HG03575 (cell line): ENCODE data around the gene IFNGR2.
"Not testable (repeated sequence)": the region's sequence is repeated elsewhere in the genome, so short reads cannot be mapped to it uniquely, and the experiment has no call there.

ENCODE experiments used
- ATAC-seq: cut with Tn5 transposase; IDR thresholded peaks from one replicate; pipeline ENCODE4 v1.9.1; 2021; ENCODE audit not compliant: unreplicated experiment, insufficient number of reproducible peaks, low FRiP score; ENCODE audit errors: extremely low read depth

The IFNGR2 gene

DNA sequence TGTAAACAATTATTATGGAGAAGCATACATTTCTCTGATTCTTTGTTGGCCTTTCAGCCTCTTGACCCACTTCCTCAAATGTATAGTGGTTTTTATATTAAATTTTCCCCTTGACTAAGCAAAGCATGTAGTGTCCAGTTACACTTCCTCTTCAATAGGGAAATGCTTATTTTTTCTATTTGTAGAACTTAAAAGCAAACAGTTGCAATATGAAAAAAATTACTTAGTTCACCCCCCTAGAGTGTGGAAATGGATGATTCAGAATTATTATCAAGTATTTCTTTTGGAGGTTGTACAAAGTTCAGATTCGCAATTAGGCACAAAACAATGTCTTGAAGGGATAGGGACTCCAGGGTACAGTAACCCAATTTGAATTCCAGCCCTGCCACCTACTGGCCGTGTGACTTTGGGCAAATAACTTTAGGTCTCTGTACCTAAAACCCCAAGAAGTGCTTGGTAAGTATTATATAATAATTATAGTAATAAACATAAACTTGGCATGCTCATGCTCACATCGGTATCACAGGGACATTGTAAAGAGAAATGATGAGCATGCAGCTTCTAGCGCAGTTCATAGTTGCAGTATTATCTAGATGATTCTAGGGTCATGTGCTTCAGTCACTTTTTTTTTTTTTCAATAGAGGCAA, 28.6 kb upstream of the IFNGR2 start:
- no peak for ATAC-seq

DNA sequence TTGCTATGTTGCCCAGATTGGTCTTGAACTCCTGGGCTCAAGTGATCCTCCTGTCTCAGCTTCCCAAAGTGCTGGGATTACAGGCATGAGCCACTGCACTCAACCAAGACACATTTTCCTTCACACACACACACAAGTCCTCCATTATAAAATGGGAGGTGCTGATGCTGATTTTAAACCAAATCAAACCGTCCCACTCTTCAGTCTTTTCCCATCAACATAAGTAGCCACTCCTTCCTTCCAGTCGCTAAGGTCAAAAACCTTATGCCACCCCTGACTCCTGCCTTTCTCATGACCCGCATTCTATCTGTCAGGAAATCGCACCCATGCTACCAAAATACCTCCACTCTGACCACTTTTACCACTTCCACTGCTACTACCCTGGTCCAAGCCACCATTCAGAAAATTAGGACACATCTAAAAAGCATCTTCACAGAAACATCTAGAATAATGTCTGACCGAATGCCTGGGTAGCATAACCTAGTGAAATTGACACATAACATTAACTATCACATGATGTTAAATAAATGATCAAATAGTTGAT, 28.0 kb upstream of the IFNGR2 start:
- ATAC-seq, result no peak

DNA sequence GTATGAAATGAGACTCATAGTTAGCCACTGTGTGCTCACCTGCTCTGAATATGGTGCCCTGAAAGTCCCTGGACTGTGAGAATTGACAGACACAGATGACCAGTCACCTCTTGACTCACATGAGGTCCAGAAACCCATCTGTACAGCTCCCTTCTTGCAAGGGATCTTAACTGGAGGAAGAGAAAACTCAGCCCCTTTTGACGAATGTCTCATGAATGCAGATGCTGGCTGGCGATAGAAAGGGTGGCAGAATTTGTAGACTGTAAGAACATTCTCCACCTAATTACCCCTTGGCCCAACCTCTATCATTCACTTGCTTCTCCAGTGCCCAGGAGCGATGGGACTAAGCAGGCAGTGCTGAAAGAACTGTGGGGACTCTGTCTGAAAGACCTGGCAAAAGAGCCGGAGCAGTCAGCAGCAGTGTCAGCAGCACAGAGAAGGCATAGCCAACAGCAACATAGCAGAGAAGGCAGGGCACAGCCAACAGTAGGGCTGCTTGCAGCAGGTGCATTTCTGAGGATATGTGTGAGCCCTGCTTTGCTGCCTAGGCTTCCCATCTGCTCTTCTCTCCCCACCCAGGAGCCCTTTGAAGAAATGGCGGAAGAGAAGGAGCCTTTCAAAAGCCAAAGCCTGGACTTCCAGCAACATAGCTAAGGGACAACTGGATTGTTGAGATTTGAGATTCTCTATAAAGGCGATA, 25.8 kb upstream of the IFNGR2 start:
- ATAC-seq, result no peak

DNA sequence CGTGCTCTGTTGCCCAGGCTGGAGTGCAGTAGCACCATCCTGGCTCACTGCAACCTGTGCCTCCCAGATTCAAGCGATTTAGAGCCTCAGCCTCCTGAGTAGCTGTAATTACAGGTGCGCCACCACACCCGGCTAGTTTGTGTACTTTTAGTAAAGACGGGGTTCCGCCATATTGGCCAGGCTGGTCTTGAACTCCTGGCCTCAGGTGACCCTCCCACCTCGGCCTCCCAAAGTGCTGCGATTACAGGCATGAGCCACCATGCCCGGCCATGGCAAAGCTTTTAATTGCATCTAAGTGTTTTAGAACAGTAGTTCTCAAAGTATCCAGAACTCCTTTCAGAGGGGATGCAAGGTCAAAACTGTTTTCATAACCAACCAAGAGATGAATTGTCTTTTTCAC, 25.1 kb upstream of the IFNGR2 start:
- ATAC-seq, result no peak

DNA sequence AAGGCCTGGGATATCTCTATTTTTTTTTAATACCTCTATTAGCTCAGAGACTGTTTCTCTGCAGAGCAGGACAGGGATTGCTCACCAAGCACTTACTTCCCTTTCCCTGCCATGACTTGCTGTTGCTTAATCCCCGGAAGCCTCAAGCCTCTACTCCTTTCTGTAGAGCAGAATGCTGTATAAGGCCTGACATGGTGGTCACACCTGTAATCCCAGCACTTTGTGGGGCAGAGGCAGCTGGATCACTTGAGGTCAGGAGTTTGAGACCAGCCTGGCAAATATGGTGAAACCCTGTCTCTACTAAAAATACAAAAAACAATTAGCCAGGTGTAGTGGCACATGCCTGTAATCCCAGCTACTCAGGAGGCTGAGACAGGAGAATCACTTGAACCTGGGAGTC, 23.3 kb upstream of the IFNGR2 start:
- not testable (repeated sequence) for ATAC-seq

DNA sequence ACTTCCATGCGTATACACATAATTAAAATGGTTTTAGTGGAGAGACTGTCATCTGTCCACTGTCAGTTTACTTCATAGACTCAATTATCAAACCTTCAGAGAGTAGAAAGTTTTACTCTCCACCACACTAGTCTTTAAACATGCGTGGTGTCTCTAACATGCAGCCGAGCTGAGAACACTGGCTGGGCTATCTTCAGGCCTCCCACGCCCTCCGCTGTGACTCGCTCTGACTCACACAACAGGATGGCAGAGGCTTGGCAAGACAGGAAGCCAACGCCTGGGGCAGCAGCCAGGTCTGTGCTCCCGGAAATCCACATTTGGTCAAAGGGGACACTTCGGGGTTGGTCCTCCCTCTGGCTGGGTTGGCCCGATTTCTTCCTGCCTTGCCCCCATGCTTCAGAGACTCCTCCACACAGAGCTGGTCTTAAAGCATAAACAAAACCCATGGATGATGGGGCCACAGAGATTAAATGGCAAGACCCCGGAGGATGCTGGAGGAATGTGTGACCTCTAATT, 22.7 kb upstream of the IFNGR2 start:
- ATAC-seq, result no peak

DNA sequence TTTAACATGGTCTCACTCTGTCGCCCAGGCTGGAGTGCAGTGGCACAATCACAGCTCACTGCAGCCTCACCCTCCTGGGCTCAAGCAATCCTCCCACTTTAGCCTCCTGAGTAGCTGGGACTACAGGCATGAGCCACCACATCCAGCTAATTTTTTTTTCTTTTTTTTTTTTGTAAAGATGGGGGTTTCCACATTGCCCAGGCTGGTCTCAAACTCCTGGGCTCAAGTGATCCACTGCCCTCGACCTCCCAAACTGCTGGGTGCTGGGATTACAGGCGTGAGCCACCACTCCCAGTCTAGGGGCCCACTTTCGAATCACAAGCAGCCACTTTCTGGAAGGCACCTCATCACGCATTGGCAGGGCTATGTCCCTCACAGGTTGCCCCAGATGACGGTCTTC, 21.8 kb upstream of the IFNGR2 start:
- ATAC-seq, result not testable (repeated sequence)

DNA sequence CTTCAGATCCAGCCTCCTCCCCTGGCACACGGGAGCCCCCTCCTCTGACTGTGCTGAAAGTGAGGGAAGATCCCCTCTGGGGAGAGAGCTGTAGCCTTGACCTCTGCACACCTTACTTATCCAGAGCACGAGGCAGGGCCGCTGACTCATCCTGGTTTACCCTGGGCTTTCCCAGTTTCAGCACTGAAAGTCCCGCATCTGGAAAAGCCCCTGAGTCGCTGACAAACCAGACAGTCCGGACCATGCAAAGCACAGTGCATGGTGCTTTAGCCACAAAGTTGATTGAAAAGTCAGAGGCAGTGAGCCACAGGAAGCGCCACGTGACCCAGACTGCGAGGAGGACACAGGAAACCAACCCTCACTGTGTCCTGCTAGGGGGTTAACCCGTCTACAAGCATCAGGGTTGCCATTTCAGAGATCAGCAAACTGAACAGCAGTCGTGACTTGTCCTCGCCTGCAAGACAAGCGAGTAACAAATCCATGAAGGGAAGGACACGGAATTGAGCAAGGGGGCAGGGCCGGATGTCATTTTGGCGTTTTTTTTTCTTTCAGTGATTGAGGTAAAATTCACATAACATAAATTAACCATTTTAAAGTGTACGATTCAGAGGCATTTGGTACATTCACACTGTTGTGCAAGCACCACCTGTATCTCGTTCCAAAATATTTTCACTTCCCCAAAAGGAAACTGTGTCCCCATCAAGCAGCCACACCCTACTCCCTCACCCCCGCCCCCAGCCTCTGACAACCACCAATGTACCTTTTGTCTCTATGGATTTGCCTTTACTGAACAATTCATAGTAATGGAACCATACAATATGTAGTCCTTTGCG, 19.9 kb upstream of the IFNGR2 start:
- ATAC-seq, result peak; percentile 42

DNA sequence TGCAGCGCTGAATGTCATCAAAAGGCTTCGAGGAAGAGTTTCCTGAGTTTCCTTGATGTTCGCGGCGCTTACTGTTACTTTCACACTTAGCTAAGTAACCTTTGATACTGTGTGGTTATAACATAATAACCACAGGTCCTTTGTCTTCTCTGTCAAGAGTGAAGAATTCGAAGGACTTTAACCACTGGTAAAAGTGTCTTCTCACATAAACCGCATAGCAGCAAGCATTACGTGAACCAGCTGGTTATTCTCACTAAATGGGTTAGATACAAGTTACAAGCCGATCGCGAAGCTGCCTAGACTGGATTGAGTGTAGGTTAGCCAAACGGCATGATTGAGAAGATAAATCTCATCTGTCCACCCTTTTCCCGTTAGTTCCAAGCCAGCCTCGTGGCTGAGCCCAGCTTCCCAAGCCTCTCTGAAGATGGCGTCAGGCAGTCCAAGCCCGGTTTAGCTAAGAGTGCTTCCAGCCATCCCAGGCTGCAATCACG, 18.3 kb upstream of the IFNGR2 start:
- no peak for ATAC-seq

DNA sequence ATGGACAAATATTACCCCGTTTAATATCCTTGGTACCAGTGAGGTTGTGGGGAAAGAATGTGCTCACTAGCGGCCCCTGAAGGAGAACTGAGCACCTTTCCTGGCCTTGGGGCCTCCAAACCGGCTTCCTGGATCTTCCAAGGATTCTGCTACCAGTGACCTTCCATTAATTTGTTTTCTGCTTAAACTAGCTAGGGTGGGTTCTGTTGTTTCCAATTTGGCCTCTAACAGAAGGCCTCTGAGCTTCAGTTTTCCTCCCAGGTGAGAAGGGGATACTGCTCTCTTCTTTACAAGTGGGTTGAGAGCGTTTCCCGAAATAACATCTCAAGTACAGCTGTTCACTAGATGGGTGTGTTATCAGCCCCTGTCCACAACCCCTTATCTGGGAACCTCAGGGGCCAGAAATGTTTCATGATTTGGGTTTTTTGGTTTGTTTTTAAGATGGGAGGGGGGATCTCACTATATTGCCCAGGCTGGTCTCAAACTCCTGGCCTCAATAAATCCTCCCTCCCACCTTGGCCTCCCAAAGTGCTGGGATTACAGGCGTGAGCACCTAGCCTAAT, 16.9 kb upstream of the IFNGR2 start:
- no peak for ATAC-seq

DNA sequence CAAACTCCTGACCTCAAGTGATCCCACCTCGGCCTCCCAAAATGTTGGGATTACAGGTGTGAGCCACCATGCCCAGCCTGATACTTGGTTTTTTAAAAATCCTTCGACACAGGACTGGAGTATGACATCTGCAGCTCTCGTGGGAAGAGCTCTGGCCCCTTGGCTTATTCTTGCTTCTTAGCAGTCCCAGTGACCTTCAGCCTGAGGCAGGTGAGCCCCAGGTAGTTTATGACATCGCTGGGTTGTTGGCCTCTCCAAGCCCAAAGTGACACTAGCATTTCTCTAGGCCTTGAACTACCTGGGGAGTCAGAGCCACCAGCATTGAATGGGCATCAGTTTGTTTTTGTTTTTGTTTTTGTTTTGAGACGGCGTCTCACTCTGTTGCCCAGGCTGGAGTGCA, 15.9 kb upstream of the IFNGR2 start:
- ATAC-seq, result no peak

DNA sequence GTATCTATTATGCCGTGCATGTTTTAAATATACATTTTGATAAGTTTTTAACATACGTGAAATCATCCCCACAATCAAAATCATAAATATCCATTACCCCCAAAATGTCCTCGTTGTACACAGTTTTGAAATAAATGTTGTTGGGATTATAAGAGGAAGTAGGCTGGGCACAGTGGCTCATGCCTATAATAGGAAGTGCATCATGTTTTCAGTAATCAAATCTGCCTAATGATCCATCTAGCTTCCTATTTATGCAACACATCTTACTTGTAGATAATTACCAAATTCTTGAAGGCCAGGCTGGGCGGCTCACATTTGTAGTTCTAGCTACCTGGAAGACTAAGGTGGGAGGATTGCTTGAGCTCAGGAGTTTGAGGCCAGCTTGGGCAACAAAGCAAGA, 15.0 kb upstream of the IFNGR2 start:
- ATAC-seq, result no peak

DNA sequence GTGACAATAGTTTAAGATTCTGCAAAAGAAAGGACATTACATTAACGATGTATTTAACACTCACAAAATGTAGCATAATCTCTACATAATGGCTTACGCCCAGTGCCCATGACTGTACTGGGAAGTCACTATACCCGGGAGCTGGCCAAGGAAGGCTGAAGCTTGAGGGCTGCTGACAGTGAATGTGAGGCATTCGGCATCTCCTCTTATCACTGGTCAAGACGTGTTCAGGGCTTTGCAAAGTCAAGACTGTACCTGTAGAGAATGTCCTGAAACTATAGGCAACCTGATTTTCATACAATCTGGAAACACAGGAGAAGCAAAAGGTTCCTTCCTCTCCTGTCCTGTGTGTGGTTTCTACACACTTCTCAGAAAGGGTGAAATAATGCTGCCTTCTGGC, 12.7 kb upstream of the IFNGR2 start:
- no peak for ATAC-seq

DNA sequence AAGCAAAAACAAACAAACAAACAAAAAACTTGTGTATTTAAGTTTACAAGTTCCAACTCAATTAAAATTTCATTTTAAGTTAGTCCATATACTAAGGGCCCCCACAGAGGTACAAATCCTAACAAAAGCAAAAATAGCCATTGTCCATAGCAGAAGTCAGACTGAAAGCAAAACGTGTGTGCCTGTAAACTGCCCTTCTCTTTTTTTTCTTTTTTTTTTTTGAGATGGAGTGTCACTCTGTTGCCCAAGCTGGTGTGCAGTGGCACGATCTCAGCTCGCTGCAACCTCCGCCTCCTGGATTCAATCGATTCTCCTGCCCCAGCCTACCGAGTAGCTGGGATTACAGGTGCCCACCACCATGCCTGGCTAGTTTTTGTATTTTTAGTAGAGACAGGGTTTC, 11.6 kb upstream of the IFNGR2 start:
- no peak for ATAC-seq

DNA sequence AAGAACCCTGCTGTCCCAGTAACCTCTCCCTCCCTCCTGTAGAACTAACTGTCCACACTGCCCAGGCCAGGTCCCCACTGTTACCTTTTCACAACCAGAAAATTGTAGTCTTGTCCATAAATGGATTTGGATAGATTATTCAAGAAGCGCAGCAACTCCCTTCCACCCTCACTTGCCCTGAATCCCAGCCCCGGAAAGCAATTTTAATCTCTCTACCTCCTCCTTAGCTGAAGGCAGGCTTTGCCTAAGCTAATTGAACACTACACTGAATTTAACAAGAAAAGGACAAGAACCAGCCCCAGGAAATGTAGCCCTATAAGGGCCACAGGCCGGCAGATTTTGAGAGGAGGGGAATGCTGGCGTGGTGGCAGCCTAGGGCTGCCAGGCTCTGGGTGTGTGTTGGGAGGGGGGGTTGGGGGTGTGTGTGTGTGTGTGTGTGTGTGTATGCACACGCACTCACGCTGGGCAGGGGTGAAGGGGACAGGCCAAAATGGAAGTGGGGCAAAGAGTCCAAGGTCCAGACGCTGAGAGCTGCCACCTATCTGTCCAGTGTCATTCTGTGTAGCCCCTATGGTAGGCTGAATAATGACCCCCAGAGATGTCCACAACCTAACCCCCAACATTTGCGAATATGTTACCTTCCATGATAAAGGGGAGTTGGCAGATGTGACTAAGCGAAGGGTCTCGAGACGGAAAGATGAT, 10.8 kb upstream of the IFNGR2 start:
- no peak for ATAC-seq

DNA sequence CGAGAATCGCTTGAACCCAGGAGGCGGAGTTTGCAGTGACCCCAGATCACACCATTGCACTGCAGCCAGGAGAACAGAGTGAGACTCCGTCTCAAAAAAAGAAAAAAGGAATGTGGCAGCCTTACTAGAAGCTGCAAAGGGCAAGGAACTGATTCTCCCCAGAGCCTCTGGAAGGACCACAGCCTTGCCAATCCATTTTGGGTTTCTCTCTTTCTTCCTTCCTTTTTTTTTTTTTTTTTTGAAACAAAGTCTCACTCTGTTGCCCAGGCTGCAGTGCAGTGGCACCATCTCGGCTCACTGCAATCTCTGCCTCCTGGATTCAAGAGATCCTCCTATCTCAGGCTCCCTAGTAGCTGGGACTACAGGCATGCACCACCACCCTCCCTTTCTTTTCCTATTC, 9.9 kb upstream of the IFNGR2 start:
- no peak for ATAC-seq

DNA sequence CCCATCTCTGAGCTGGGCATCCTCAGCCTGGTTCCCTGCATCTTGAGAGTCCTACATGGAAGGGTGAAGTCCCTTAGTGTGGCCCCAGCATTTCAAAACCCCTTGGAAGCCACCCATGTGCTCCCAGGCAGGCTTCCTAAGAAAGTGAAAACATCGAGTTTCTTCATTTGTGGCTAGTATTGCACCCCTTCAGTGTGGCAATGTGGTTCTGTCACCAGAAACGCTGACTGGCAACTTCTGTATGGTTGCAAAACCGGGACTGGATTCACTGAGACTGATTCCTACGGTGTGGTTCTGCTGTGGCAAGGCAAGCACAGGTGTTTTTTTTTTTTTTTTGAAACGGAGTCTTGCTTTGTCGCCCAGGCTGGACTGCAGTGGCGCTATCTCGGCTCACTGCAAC, 9.0 kb upstream of the IFNGR2 start:
- ATAC-seq, result no peak

DNA sequence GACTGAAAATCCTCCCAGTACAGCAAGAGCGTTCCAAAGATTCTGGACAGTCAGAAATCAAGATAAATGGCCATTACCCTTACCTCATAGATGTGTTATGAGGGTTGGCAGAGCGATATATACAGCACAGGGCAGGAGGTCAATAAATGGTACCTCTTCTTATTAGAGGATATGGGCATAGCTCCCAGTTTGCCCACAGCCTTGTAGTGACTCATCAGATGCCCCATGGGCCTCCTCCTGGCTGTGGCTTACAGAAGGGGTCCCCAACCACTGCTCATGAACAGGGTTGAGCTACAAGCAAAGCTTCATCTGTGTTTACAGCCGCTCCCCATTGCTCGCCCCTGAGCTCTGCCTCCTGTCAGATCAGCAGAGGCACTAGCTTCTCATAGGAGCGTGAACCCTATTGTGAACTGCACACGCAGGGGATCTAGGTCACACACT, 7.3 kb upstream of the IFNGR2 start:
- no peak for ATAC-seq

DNA sequence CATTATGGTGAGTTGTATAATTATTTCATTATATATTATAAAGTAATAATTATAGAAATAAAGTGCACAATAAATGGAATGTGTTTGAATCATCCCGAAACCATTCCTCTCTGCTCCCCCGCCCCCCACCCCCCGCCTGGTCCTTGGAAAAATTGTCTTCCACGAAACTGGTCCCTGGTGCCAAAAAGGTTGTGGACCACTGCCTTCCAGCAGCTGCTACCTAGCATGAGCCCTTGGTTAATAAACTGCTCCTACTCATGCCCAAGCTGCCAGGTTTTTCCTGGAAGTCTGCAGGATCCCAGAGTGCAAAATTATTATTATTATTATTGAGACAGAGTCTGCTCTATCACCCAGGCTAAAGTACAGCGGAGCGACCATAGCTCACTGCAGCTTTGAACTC, 6.8 kb upstream of the IFNGR2 start:
- no peak for ATAC-seq
